HepG2 (cell line): ENCODE data around the gene PSIP1. TPM values are rescaled to one million over a fixed set of nuclear protein-coding genes. Genes with fewer than 3 reads are reported as not detected.

Experiments used
- ATAC-seq: fragments of 200-7000 bp; cut with Tn5 transposase; 3 replicates; pipeline ENCODE4 v1.9.1; 2020; ENCODE audit warnings: mild to moderate bottlenecking, moderate library complexity
- BruUV-seq: library from RNA; stranded (reverse); fragments of 400-500 nt; replicated peaks from 2 replicates; lab custom pipeline; 2021; lab: Mats Ljungman, UMichigan
- CTCF ChIA-PET: fragments of 300-600 bp; formaldehyde crosslinking; extraction: SDS; loops from one replicate; lab custom pipeline; 2021; ENCODE audit warnings: low total read pairs, inconsistent platforms, low intra/inter-chr PET ratio; lab: Yijun Ruan, JAX
- POLR2A ChIA-PET: fragments of 350-600 bp; sonication (Branson Sonifier 250); formaldehyde crosslinking; loops from one replicate; lab custom pipeline; 2020; ENCODE audit warnings: antibody characterized with exemption, inconsistent platforms; lab: Yijun Ruan, JAX
- DNase-seq: peaks from one replicate; pipeline ENCODE4 v3.0.0-alpha.2; 2015; ENCODE audit warnings: low spot score
- FAIRE-seq: peaks from 3 replicates; lab custom pipeline; 2011; peaks lifted over from hg19 to GRCh38; lab: Jason Lieb, UNC
- H2AFZ ChIP-seq: one replicate; pipeline ENCODE4 v1.6.1; 2011; ENCODE audit warnings: low read length, inconsistent platforms
- H3K27ac ChIP-seq: fragments of 300-600 bp; 3 replicates; pipeline ENCODE4 v1.8.0; 2011; ENCODE audit warnings: mixed run types, mild to moderate bottlenecking, mixed read lengths, low read length, inconsistent platforms; ENCODE audit not compliant: insufficient read depth; ENCODE audit errors: extremely low read length
- H3K27me3 ChIP-seq, 2 experiments: fragments of 200-600 bp in 1 of 2; 2 replicates in 1 of 2; 3 replicates in 1 of 2; pipeline versions ENCODE4 v1.6.0 to v1.8.0; 2011; ENCODE audit warnings: low read length in 2 of 2, mild to moderate bottlenecking in 2 of 2, moderate library complexity in 2 of 2, inconsistent platforms in 1 of 2; ENCODE audit not compliant: insufficient read depth in 2 of 2, control insufficient read depth in 1 of 2
- H3K36me3 ChIP-seq, 2 experiments: fragments of 200-600 bp in 1 of 2; replicated peaks in 1 of 2; 2 replicates in 1 of 2; 3 replicates in 1 of 2; pipeline versions ENCODE4 v1.5.1 to v1.8.0; 2011; ENCODE audit warnings: low read length in 2 of 2, inconsistent platforms in 1 of 2; ENCODE audit not compliant: insufficient read depth in 2 of 2, control insufficient read depth in 1 of 2
- H3K4me1 ChIP-seq: 2 replicates; pipeline ENCODE4 v1.5.1; 2012; ENCODE audit warnings: low read length, inconsistent platforms; ENCODE audit not compliant: insufficient read depth
- H3K4me2 ChIP-seq: 2 replicates; pipeline ENCODE4 v1.6.0; 2011; ENCODE audit warnings: low read depth, low read length, inconsistent platforms
- H3K4me3 ChIP-seq, 3 experiments: fragments of 200-600 bp in 1 of 3; sonication (generic), shearing (Covaris generic) in 1 of 3; replicated peaks in 1 of 3; 2 replicates each; pipeline ENCODE4 v1.5.1; 2011 to 2016; ENCODE audit warnings: low read length in 3 of 3, inconsistent platforms in 2 of 3, low read depth in 2 of 3, mild to moderate bottlenecking in 2 of 3, control low read depth in 1 of 3, mixed read lengths in 1 of 3; ENCODE audit not compliant: insufficient read depth in 1 of 3
- H3K79me2 ChIP-seq: one replicate; pipeline ENCODE4 v1.6.1; 2011; ENCODE audit warnings: low read length, inconsistent platforms; ENCODE audit not compliant: insufficient read depth
- H3K9ac ChIP-seq: 2 replicates; pipeline ENCODE4 v1.6.0; 2011; ENCODE audit warnings: mild to moderate bottlenecking, low read depth, low read length, inconsistent platforms; ENCODE audit not compliant: insufficient read depth
- H3K9me3 ChIP-seq: 2 replicates; pipeline ENCODE4 v1.5.1; 2012; ENCODE audit warnings: mild to moderate bottlenecking, low read length
- H4K20me1 ChIP-seq: 2 replicates; pipeline ENCODE4 v1.6.0; 2011; ENCODE audit warnings: inconsistent platforms, mild to moderate bottlenecking, low read length, moderate library complexity; ENCODE audit not compliant: insufficient read depth
- ATRX ChIP-seq: sonication (generic); formaldehyde crosslinking; IDR thresholded peaks from 2 replicates; pipeline ENCODE4 v1.4.0; 2020; ENCODE audit warnings: missing genetic modification reagents, borderline replicate concordance
- DNMT3B ChIP-seq: conservative IDR thresholded peaks from 2 replicates; pipeline ENCODE4 v1.6.1; 2016; ENCODE audit warnings: missing biosample characterization, control low read depth
- RFXAP ChIP-seq: sonication (generic); formaldehyde crosslinking; IDR thresholded peaks from 2 replicates; pipeline ENCODE4 v1.4.0; 2020; ENCODE audit warnings: missing genetic modification reagents, borderline replicate concordance
- SSRP1 ChIP-seq: IDR thresholded peaks from 2 replicates; pipeline ENCODE4 v1.6.1; 2016; ENCODE audit warnings: control low read depth
- THAP9 ChIP-seq: sonication (generic); formaldehyde crosslinking; IDR thresholded peaks from 2 replicates; pipeline ENCODE4; 2020; ENCODE audit warnings: missing genetic modification reagents, mild to moderate bottlenecking, borderline replicate concordance
- ZNF773 ChIP-seq: sonication (generic); formaldehyde crosslinking; IDR thresholded peaks from 2 replicates; pipeline ENCODE4 v1.4.0; 2020; ENCODE audit warnings: missing genetic modification reagents, borderline replicate concordance
- ZNF781 ChIP-seq: sonication (generic); formaldehyde crosslinking; IDR thresholded peaks from 2 replicates; pipeline ENCODE4 v1.5.1; 2020; ENCODE audit warnings: borderline replicate concordance, mild to moderate bottlenecking, missing genetic modification reagents; ENCODE audit errors: not compliant biosample characterization
- ZSCAN30 ChIP-seq: sonication (generic); formaldehyde crosslinking; IDR thresholded peaks from 2 replicates; pipeline ENCODE4 v1.5.0; 2020; ENCODE audit warnings: mild to moderate bottlenecking, missing genetic modification reagents
- whole genome bisulfite sequencing: methylation state at CpG from one replicate; pipeline ENCODE4 v1.1.6; 2017; ENCODE audit warnings: low lambda C conversion rate; 5-methylcytosine and 5-hydroxymethylcytosine counted together
- in situ Hi-C: cut with HindIII; loops from 2 replicates; pipeline ENCODE4 v1.10.0; 2017; ENCODE audit warnings: low pct_unique_long_range_greater_than_20kb; ENCODE audit not compliant: extremely low pct_ligation_motif_present
- intact Hi-C: fragments of 100-400 bp; cut with micrococcal nuclease; formaldehyde crosslinking; loops from one replicate; pipeline ENCODE4 v1.10.0; 2022; ENCODE audit not compliant: unreplicated experiment
- polyA plus RNA-seq, 8 experiments: library from polyadenylated mRNA; depleted of rRNA in 3 of 8; stranded (reverse) in 7 of 8; unstranded in 1 of 8; fragments of >200 nt; fragmentation: Illumina TruSeq in 4 of 8; extraction: Trizol in 4 of 8; gene quantifications; 2 replicates each; pipeline versions ENCODE4 v1.2.1 to v1.2.3, GENCODE V29; 2011 to 2016; ENCODE audit warnings: low read depth in 4 of 8, missing spikeins in 1 of 8, mixed read lengths in 1 of 8; ENCODE audit not compliant: insufficient read depth in 1 of 8
- total RNA-seq, 5 experiments: library from RNA; depleted of rRNA; stranded (reverse); fragments of >200 nt; fragmentation: Illumina TruSeq; extraction: Trizol; gene quantifications; 2 replicates each; pipeline ENCODE4 v1.2.3, GENCODE V29; 2016; ENCODE audit warnings: low read depth in 1 of 5

Gene PSIP1
- total and polyA plus RNA-seq, 2 of the 13 experiments (the other 11 are each of a cell fraction or from before 2014, with no cell fraction given): 12.6 to 46.4 TPM

GRCh38 chr9:15553528-15553898 is 42.7 kb upstream of the PSIP1 start:
- Histone ChIP-seq H3K27me3 (peaks cover 0 to under 1% of the 10 kb centered on the region in 2 experiments; a peak in 1 of 5 replicates), H3K9me3 (no peaks in the 10 kb centered on the region), H3K79me2 (no peaks in the 10 kb centered on the region), H3K9ac (peak overlapping the region; percentile 70), H3K4me3 (peak overlapping the region; percentile 66 to 80 (median 72)), H4K20me1 (no peaks in the 10 kb centered on the region), H3K4me2 (peak overlapping the region; percentile 87), H3K4me1 (peaks cover 18% of the 10 kb centered on the region), H3K27ac (no peak overlapping the region), H2AFZ (peak overlapping the region; percentile 87), H3K36me3 (no peaks in the 10 kb centered on the region)
- DNase-seq (no peak), FAIRE-seq (no peak), ATAC-seq (peak; percentile 3)
- TF ChIP-seq ZNF773 (CRISPR knock-in tag) (no peak), SSRP1 (CRISPR knock-in tag) (no peak), RFXAP (CRISPR knock-in tag) (no peak), ZNF781 (CRISPR knock-in tag) (no peak), THAP9 (CRISPR knock-in tag) (0 out of 2 replicates have a peak, but pooled peaks have one; percentile 2), ZSCAN30 (no peak), DNMT3B (no peak), ATRX (CRISPR knock-in tag) (no peak)
- no TSS peak for BruUV-seq
- WGBS: 3% methylated on average over 7 of the region's 13 CpGs
- in situ Hi-C loops: no loop called here
- ChIA-PET CTCF (no interaction called here), POLR2A (interaction anchor here (1.3 kb wide), 1 partner anchor 16 kb away, joined by 4 read pairs; no protein-coding TSS in a partner anchor)
- intact Hi-C loops: loop anchor here (2.0 to 5.0 kb wide), 2 partner anchors 43 to 54 kb away; partner anchors contain the start of gene PSIP1
